Vagina (tissue), 2 donors: ENCODE measurements around the gene SCN5A.

Experiments
- CTCF ChIP-seq, 3 experiments: fragments of 450-650 bp in 2 of 3; fragments of 200-600 bp in 1 of 3; sonication (generic) in 1 of 3; IDR thresholded peaks; one replicate each; pipeline ENCODE4 v1.5.1; 2017 to 2019; ENCODE audit warnings: antibody characterized with exemption in 3 of 3, mild to moderate bottlenecking in 2 of 3, moderate library complexity in 2 of 3
- POLR2A ChIP-seq, 2 donors: fragments of 450-650 bp; IDR thresholded peaks; one replicate each; pipeline ENCODE4 v1.6.1; 2017; ENCODE audit warnings: antibody characterized with exemption in 2 of 2, mild to moderate bottlenecking in 2 of 2, moderate library complexity in 2 of 2
- POLR2AphosphoS5 ChIP-seq, 2 donors: sonication (generic); formaldehyde crosslinking; IDR thresholded peaks; one replicate each; pipeline ENCODE4 v1.9.0; 2017; ENCODE audit warnings: antibody characterized with exemption in 2 of 2, mild to moderate bottlenecking in 2 of 2, low read depth in 1 of 2; ENCODE audit not compliant: insufficient read depth in 1 of 2

GRCh38 chr3:38519000-38519399 lies 130.5 kb downstream of the SCN5A start:
- no peak for TF ChIP-seq CTCF (IDR thresholded peaks at IDR 0.05)
- no peak for TF ChIP-seq POLR2AphosphoS5 (IDR thresholded peaks at IDR 0.05; ENCODE audit: insufficient read depth in 1 of 2, low read depth in 1 of 2)
- no peak for TF ChIP-seq POLR2A (IDR thresholded peaks at IDR 0.05)
